ENCODE results near the gene HEXB.

HEXB gene

DNA sequence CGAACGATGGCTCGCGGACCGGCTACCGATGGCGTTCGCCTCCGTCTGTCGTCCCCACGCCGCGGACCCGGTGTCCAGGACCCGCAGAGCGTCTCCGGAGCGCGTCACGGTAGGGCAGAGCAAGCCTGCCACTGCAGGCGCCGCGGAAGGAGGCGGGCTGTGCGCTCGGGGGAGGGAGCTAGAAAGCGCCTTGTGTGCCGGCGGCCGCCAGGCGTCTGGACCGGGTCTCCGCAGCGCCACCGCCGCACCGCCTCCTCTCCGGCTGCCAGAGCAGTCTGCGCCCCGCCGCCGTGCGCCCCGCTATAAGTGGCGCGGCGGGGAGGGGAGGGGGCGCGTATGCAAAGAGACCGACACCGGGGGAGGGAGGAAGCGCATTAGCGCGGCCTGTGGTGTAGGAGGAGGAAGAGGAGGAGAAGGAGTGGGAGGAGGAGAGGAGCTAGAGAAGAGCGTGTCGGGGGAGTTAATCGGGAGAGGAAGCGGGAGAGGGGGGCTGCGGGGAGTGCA is 44.5 kb upstream of the HEXB start, which contains the start of gene ENC1:
Gene ENC1 (minus strand): TSS at position 279 of the 504 bp plus-strand sequence. CDS start 4,243 bp downstream, outside the sequence.
- TF ChIP-seq, protein P1, sequence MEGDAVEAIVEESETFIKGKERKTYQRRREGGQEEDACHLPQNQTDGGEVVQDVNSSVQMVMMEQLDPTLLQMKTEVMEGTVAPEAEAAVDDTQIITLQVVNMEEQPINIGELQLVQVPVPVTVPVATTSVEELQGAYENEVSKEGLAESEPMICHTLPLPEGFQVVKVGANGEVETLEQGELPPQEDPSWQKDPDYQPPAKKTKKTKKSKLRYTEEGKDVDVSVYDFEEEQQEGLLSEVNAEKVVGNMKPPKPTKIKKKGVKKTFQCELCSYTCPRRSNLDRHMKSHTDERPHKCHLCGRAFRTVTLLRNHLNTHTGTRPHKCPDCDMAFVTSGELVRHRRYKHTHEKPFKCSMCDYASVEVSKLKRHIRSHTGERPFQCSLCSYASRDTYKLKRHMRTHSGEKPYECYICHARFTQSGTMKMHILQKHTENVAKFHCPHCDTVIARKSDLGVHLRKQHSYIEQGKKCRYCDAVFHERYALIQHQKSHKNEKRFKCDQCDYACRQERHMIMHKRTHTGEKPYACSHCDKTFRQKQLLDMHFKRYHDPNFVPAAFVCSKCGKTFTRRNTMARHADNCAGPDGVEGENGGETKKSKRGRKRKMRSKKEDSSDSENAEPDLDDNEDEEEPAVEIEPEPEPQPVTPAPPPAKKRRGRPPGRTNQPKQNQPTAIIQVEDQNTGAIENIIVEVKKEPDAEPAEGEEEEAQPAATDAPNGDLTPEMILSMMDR (IDR thresholded peaks at IDR 0.05; ENCODE audit: control insufficient read depth, insufficient read depth, low read depth, low read length, missing control alignments), result peak; percentile 52
- peak within 1 kb of the TSS; percentile 97 for H3K4me3 ChIP-seq (ENCODE audit: control insufficient read depth, low read depth, low read length)
- no peak for DNase-seq (ENCODE audit: low read depth)

DNA sequence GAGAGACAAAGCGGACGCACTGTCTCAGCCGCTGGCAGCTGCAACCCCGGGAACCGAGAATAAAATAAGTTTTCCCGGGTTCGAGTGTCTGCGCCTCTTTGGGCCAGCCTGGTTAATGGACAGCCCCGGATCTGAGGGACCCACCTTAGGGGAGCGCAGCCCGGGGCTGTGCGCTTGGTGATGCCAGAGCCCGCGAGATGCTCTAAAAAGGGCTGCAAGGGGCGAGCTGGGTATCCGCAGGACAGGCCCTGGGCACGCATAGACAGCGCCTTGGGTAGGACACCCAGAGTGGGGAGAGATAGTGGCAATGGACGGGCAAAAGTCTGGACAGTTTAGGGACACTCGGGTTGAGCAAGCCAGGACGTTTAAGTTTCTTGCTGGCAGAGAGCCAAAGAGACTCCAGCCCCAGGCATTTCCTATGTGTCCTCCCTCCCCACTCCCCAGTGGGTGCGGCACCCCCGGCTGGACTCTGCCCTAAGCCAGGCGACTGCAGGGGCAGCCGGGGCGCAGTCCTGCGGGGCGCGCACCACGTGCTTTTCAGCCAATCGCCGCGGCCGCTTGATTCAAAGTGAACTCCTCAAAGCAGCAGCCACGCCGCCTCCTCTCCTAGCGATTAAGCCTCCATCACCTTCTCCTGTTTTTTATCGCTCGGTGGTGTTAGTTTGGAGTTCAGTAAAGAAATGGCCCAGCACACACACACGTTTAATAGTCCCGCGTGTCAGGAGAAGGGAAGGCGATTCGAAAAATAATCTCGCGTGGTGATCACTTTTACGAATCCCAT is 43.9 kb upstream of the HEXB start:
- TF ChIP-seq, protein P1 (IDR thresholded peaks at IDR 0.05; ENCODE audit: control insufficient read depth, insufficient read depth, low read depth, low read length, missing control alignments), result no peak
- no peak for DNase-seq (ENCODE audit: low read depth)

GRCh38 chr5:74641735-74642542 is 43.1 kb upstream of the HEXB start:
- H3K4me3 ChIP-seq (ENCODE audit: control insufficient read depth, low read depth, low read length), result peak overlapping the region; percentile 97
- TF ChIP-seq, protein P1 (IDR thresholded peaks at IDR 0.05; ENCODE audit: control insufficient read depth, insufficient read depth, low read depth, low read length, missing control alignments), result peak; percentile 72
- DNase-seq (ENCODE audit: low read depth), result peak; percentile 69

More for the DNA sequence above, 43.9 kb upstream of the HEXB start:
- peak overlapping the region; percentile 97 for H3K4me3 ChIP-seq (ENCODE audit: control insufficient read depth, low read depth, low read length)

DNA sequence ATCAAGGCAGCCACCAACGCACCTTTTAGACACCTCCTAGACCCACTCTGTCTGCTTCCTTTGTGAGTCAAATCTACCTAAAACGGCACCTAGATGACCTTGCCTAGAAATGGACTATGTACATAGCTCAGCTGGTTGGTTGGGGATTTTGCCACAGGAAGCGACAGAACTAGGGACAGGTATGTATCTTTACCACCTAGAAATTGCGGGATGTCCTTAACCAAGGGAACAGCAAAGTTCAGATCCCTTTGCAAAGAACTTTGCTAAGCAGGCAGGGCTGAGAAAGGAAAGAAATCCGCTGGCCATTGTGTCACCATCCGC is 42.5 kb upstream of the HEXB start:
- TF ChIP-seq, protein P1 (IDR thresholded peaks at IDR 0.05; ENCODE audit: control insufficient read depth, insufficient read depth, low read depth, low read length, missing control alignments), result no peak
- DNase-seq (ENCODE audit: low read depth), result no peak
- H3K4me3 ChIP-seq (ENCODE audit: control insufficient read depth, low read depth, low read length), result no peak overlapping the region

GRCh38 chr5:74643111-74643562 is 41.9 kb upstream of the HEXB start:
- DNase-seq (ENCODE audit: low read depth), result peak; percentile 87
- TF ChIP-seq, protein P1 (IDR thresholded peaks at IDR 0.05; ENCODE audit: control insufficient read depth, insufficient read depth, low read depth, low read length, missing control alignments), result no peak
- H3K4me3 ChIP-seq (ENCODE audit: control insufficient read depth, low read depth, low read length), result no peak overlapping the region

DNA sequence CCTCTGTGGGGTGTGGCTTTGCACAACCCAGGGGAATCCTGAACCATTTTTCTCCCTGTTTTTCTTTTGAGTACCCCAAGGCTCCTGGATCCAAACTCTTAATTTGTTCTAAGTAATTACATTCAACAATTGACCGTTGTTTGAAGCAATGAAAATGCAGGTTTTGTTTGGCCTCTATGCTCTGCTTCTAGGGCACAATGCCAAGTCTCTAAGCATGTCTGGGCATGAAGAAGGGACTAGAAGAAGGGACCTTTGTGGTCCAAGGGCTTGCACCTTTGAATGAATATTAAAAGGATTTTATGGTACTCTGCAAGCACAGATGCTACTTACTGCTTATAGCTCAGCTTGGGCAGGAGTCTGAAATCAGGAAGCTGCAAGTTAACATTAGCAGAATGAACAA is 37.9 kb upstream of the HEXB start:
- no peak overlapping the region for H3K4me3 ChIP-seq (ENCODE audit: control insufficient read depth, low read depth, low read length)
- no peak for DNase-seq (ENCODE audit: low read depth)
- TF ChIP-seq, protein P1 (IDR thresholded peaks at IDR 0.05; ENCODE audit: control insufficient read depth, insufficient read depth, low read depth, low read length, missing control alignments), result no peak

Data from AG09309 (cell line).